ENCODE results near the gene CD40. TPM values are rescaled to one million over a fixed set of nuclear protein-coding genes. Genes with fewer than 3 reads are reported as not detected.

CD40 gene
- total and polyA plus RNA-seq, 2 of the 8 experiments (the other 6 are each of a cell fraction or from before 2014, with no cell fraction given): 14.5 to 18.8 TPM

DNA sequence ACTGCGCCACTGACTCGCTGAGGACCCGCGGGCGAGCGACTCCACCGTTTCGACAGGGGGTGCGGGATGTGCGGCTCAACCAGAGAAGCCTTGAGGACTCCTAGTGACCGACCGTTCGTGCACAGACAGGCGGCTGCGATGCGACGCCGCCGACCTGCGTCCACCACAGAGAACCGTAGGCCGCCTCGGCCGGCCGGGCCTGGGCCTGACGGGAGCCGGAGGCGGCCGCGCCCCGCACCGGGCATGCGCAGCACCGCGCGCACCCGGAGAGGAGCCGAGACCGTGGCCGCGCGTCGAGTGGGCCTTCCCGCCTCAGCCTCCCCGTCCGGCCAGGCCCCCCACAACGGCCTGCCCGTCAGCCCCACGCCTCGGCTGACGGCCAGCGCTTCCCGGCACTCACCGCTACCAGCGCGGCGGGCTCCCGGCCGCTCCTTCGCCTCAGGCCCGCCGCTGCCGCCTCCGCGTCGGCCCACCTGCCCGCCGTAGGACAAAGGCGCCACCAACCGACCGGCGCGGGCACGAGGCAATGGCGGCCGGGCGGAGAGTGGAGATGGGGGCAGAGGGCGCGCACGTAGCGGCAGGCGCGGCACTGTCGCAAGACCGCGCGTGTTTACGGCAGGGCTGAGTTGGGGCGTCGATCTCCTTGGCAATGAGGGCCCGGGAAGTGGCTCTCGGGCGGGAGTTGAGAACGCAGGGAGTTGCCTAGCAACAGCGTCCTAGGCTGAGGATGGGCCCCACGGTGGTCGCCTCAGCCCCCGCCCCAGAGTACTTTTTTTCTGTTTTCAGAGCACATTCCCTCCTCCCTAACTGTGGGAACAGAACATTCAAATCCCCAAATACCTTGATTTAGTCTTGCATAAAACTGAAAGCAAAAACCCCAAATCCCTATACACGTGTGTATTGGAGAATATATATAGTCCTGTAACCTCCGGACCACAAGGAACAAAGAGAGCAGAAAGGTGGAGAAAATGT lies 28.4 kb upstream of the CD40 start, which contains the start of gene NCOA5 (continued):
- TF ChIP-seq SIX5 (IDR thresholded peaks at IDR 0.05; ENCODE audit: low read depth, low read length): no peak
- TF ChIP-seq KDM1A (IDR thresholded peaks at IDR 0.05; ENCODE audit: borderline replicate concordance, low read length): no peak
- no peak for TF ChIP-seq SUZ12 (IDR thresholded peaks at IDR 0.05; ENCODE audit: low read length)
- no peak for TF ChIP-seq BACH1 (IDR thresholded peaks at IDR 0.05; ENCODE audit: low read length)
- no peak for TF ChIP-seq GABPA (IDR thresholded peaks at IDR 0.05; ENCODE audit: borderline replicate concordance, insufficient read depth, low read length)
- no peak for TF ChIP-seq SP1 (IDR thresholded peaks at IDR 0.05; ENCODE audit: low read depth, low read length)
- peak; percentile 96 for TF ChIP-seq POLR2AphosphoS5 (IDR thresholded peaks at IDR 0.05; ENCODE audit: low read depth, low read length)
- no peak for TF ChIP-seq USF2 (IDR thresholded peaks at IDR 0.05; ENCODE audit: low read length)
- TF ChIP-seq GTF2F1 (IDR thresholded peaks at IDR 0.05; ENCODE audit: borderline replicate concordance, low read depth, low read length): no peak
- TF ChIP-seq TEAD4 (IDR thresholded peaks at IDR 0.05; ENCODE audit: low read depth, low read length): no peak
- TF ChIP-seq, protein P1, sequence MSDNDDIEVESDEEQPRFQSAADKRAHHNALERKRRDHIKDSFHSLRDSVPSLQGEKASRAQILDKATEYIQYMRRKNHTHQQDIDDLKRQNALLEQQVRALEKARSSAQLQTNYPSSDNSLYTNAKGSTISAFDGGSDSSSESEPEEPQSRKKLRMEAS (IDR thresholded peaks at IDR 0.05): peak; percentile 98
- TF ChIP-seq KDM4A (IDR thresholded peaks at IDR 0.05; ENCODE audit: low read depth, low read length, severe bottlenecking): peak; percentile 54
- no peak for TF ChIP-seq ZNF274 (IDR thresholded peaks at IDR 0.05; ENCODE audit: borderline replicate concordance, extremely low read depth, low read length)
- TF ChIP-seq TAF7 (optimal IDR thresholded peaks at IDR 0.05; ENCODE audit: borderline replicate concordance, low read depth, low read length): peak; percentile 93
- no peak for TF ChIP-seq SP4 (IDR thresholded peaks at IDR 0.05; ENCODE audit: low read length)
- TF ChIP-seq FOSL1 (IDR thresholded peaks at IDR 0.05; ENCODE audit: insufficient read depth, low read depth, low read length): no peak
- no peak for TF ChIP-seq CBX8 (IDR thresholded peaks at IDR 0.05; ENCODE audit: borderline replicate concordance, low read depth, low read length)
- peak; percentile 98 for TF ChIP-seq YY1 (IDR thresholded peaks at IDR 0.05; ENCODE audit: low read depth, low read length)
- no peak for TF ChIP-seq JUN (IDR thresholded peaks at IDR 0.05; ENCODE audit: low read depth, low read length)
- TF ChIP-seq SP2 (IDR thresholded peaks at IDR 0.05; ENCODE audit: low read length): no peak
- TF ChIP-seq CHD1 (IDR thresholded peaks at IDR 0.05; ENCODE audit: low read depth, low read length): no peak
- TF ChIP-seq EP300 (IDR thresholded peaks at IDR 0.05; ENCODE audit: borderline replicate concordance in 1 of 2, low read depth in 2 of 2, low read length in 2 of 2): no peak
- TF ChIP-seq CHD2 (IDR thresholded peaks at IDR 0.05; ENCODE audit: low read length): no peak
- no peak for TF ChIP-seq BCL11A (IDR thresholded peaks at IDR 0.05; ENCODE audit: low read depth in 2 of 2, low read length in 2 of 2)

Data from H1 (cell line).